Measurements from ENCODE around the gene GYPB. TPM values are rescaled to one million over a fixed set of nuclear protein-coding genes. Genes with fewer than 3 reads are reported as not detected.
"Not testable (repeated sequence)": the region's sequence is repeated elsewhere in the genome, so short reads cannot be mapped to it uniquely, and the experiment has no call there.

Gene GYPB
- total and polyA plus RNA-seq, 7 experiments from 2014 or later: not detected

- H3K4me3 ChIP-seq (ENCODE audit: low read length); H3K9me3 Mint-ChIP-seq; H3K9me3 ChIP-seq (ENCODE audit: control insufficient read depth in 2 of 3, low read length in 3 of 3); H3K36me3 ChIP-seq (ENCODE audit: control insufficient read depth in 2 of 3, insufficient read depth in 3 of 3, low read length in 3 of 3); DNase-seq; H3K27ac Mint-ChIP-seq; H3K27me3 Mint-ChIP-seq; H3K4me3 Mint-ChIP-seq; H3K4me1 ChIP-seq (ENCODE audit: control insufficient read depth in 2 of 2, insufficient read depth in 2 of 2, low read length in 2 of 2); H3K27ac ChIP-seq (ENCODE audit: low read depth, low read length); CTCF ChIA-PET; H3K27me3 ChIP-seq (ENCODE audit: control insufficient read depth in 2 of 2, insufficient read depth in 2 of 2, low read length in 2 of 2); H3K36me3 Mint-ChIP-seq; H3K4me1 Mint-ChIP-seq; intact Hi-C loops (cut with micrococcal nuclease); ATAC-seq; POLR2A ChIA-PET: not testable (repeated sequence)
Observed at GRCh38 chr4:143975527-143975926, 43.7 kb downstream of the GYPB start.

- H3K36me3 Mint-ChIP-seq; DNase-seq; CTCF ChIA-PET; H3K9me3 ChIP-seq (ENCODE audit: control insufficient read depth in 2 of 3, low read length in 3 of 3); H3K9me3 Mint-ChIP-seq; H3K4me1 Mint-ChIP-seq; H3K36me3 ChIP-seq (ENCODE audit: control insufficient read depth in 2 of 3, insufficient read depth in 3 of 3, low read length in 3 of 3); POLR2A ChIA-PET; H3K4me3 Mint-ChIP-seq; H3K4me1 ChIP-seq (ENCODE audit: control insufficient read depth in 2 of 2, insufficient read depth in 2 of 2, low read length in 2 of 2); H3K27me3 ChIP-seq (ENCODE audit: control insufficient read depth in 2 of 2, insufficient read depth in 2 of 2, low read length in 2 of 2); H3K27ac Mint-ChIP-seq; intact Hi-C loops (cut with micrococcal nuclease); ATAC-seq; H3K27ac ChIP-seq (ENCODE audit: low read depth, low read length); H3K27me3 Mint-ChIP-seq; H3K4me3 ChIP-seq (ENCODE audit: low read length): not testable (repeated sequence)
Observed at GRCh38 chr4:143974021-143974420, 45.2 kb downstream of the GYPB start.

- H3K27ac ChIP-seq (ENCODE audit: low read depth, low read length): no peak overlapping the region
- H3K4me1 ChIP-seq (ENCODE audit: control insufficient read depth in 2 of 2, insufficient read depth in 2 of 2, low read length in 2 of 2): no peaks in the 10 kb centered on the region
- H3K36me3 Mint-ChIP-seq: no peaks in the 10 kb centered on the region
- no peak for ATAC-seq
- ChIA-PET POLR2A (no interaction called here), CTCF (no interaction called here)
- H3K4me1 Mint-ChIP-seq: no peaks in the 10 kb centered on the region
- H3K9me3 ChIP-seq (ENCODE audit: control insufficient read depth in 2 of 3, low read length in 3 of 3): no peaks in the 10 kb centered on the region
- H3K4me3 Mint-ChIP-seq: no peak overlapping the region
- no peak overlapping the region for H3K27ac Mint-ChIP-seq
- DNase-seq: no peak
- intact Hi-C loops (cut with micrococcal nuclease): no loop called here
- no peaks in the 10 kb centered on the region for H3K36me3 ChIP-seq (ENCODE audit: control insufficient read depth in 2 of 3, insufficient read depth in 3 of 3, low read length in 3 of 3)
- no peaks in the 10 kb centered on the region for H3K27me3 ChIP-seq (ENCODE audit: control insufficient read depth in 2 of 2, insufficient read depth in 2 of 2, low read length in 2 of 2)
- no peak overlapping the region for H3K4me3 ChIP-seq (ENCODE audit: low read length)
- H3K27me3 Mint-ChIP-seq: peaks cover 0 to 6% (median 0%) of the 10 kb centered on the region in 5 donors
- H3K9me3 Mint-ChIP-seq: no peaks in the 10 kb centered on the region
Observed at GRCh38 chr4:143961075-143961474, 58.1 kb downstream of the GYPB start.

DNA sequence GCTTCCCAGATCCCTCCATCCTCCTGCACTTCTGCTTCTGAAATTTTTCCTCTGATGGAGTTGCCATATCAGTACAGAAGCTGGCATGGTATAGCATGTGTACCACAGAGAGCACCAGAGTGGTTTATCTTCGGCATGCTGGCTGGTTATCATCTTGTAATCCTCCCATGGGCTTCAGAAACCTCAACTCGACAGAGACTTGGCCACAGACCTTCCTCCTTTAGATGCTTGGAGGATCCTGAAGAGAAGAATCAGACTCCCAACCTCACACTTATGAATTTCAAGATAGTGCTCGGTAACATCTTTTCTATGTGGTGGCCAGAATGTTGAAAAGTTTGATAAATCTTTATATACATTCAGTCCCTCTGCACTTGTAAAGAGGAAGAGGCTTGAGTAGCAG lies 63.9 kb downstream of the GYPB start:
- H3K36me3 ChIP-seq (ENCODE audit: control insufficient read depth in 2 of 3, insufficient read depth in 3 of 3, low read length in 3 of 3); H3K4me1 Mint-ChIP-seq; CTCF ChIA-PET; POLR2A ChIA-PET; H3K27ac ChIP-seq (ENCODE audit: low read depth, low read length); H3K4me3 ChIP-seq (ENCODE audit: low read length); H3K27me3 Mint-ChIP-seq; intact Hi-C loops (cut with micrococcal nuclease); H3K4me3 Mint-ChIP-seq; ATAC-seq; H3K27ac Mint-ChIP-seq; H3K4me1 ChIP-seq (ENCODE audit: control insufficient read depth in 2 of 2, insufficient read depth in 2 of 2, low read length in 2 of 2); DNase-seq; H3K27me3 ChIP-seq (ENCODE audit: control insufficient read depth in 2 of 2, insufficient read depth in 2 of 2, low read length in 2 of 2); H3K9me3 ChIP-seq (ENCODE audit: control insufficient read depth in 2 of 3, low read length in 3 of 3): not testable (repeated sequence)
- Mint-ChIP-seq H3K36me3 (peaks cover 0 to 16% (median 0%) of the 10 kb centered on the region in 5 donors), H3K9me3 (peaks cover 0 to 26% (median 14%) of the 10 kb centered on the region in 11 donors)

DNA sequence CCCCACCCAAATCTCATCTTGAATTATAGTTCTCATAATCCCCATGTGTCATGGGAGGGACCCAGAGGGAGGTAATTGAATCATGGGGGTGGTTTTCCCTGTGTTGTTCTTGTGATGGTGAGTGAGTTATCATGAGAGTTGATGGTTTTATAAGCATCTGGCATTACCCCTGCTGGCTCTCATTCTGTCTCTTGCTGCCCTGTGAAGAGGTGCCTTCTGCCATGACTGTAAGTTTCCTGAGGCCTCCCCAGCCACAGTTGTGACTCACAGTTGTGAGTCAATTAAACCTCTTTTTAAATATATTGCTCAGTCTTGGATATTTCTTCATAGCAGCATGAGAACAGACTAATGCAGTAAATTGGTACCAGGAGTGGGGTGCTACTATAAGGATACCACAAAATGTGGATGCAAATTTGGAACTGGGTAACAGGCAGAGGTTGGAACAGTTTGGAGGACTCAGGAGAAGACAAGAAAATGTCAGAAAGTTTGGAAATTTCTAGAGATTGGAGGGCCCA lies 67.7 kb downstream of the GYPB start:
- intact Hi-C loops (cut with micrococcal nuclease); H3K27me3 ChIP-seq (ENCODE audit: control insufficient read depth in 2 of 2, insufficient read depth in 2 of 2, low read length in 2 of 2): not testable (repeated sequence)

DNA sequence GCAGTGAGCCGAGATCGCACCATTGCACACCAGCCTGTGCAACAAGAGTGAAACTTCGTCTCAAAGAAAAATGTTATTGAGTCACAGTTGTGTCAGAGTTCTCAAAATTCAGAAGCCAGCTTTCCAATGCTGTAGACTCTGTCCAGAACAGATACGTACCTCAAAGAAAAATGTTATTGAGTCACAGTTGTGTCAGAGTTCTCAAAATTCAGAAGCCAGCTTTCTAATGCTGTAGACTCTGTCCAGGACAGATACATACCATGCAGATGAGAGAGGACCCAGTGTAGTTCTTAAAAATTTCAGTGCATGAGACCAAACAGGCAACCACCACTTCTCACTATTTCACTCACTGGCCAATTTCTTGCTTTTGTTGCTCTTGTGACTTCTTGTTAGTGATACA lies 68.2 kb downstream of the GYPB start:
- ATAC-seq; DNase-seq; CTCF ChIA-PET; H3K27ac ChIP-seq (ENCODE audit: low read depth, low read length); H3K36me3 ChIP-seq (ENCODE audit: control insufficient read depth in 2 of 3, insufficient read depth in 3 of 3, low read length in 3 of 3); H3K4me1 Mint-ChIP-seq; H3K9me3 ChIP-seq (ENCODE audit: control insufficient read depth in 2 of 3, low read length in 3 of 3); H3K4me3 Mint-ChIP-seq; H3K4me1 ChIP-seq (ENCODE audit: control insufficient read depth in 2 of 2, insufficient read depth in 2 of 2, low read length in 2 of 2); intact Hi-C loops (cut with micrococcal nuclease); H3K4me3 ChIP-seq (ENCODE audit: low read length); H3K27me3 ChIP-seq (ENCODE audit: control insufficient read depth in 2 of 2, insufficient read depth in 2 of 2, low read length in 2 of 2); H3K27ac Mint-ChIP-seq: not testable (repeated sequence)
- POLR2A ChIA-PET: interaction anchor here (0.6 kb wide), 1 partner anchor 174 kb away, joined by 3 read pairs; no protein-coding TSS in a partner anchor
- peaks cover 0 to 17% (median 0%) of the 10 kb centered on the region in 5 donors for H3K36me3 Mint-ChIP-seq
- H3K27me3 Mint-ChIP-seq: peaks cover 0 to 14% (median 3%) of the 10 kb centered on the region in 5 donors
- peaks cover 0 to 32% (median 15%) of the 10 kb centered on the region in 11 donors for H3K9me3 Mint-ChIP-seq

More for the DNA sequence above, 67.7 kb downstream of the GYPB start:
- DNase-seq; ATAC-seq; H3K4me1 Mint-ChIP-seq; H3K4me3 Mint-ChIP-seq; H3K27ac Mint-ChIP-seq; H3K4me3 ChIP-seq (ENCODE audit: low read length); POLR2A ChIA-PET; CTCF ChIA-PET; H3K36me3 ChIP-seq (ENCODE audit: control insufficient read depth in 2 of 3, insufficient read depth in 3 of 3, low read length in 3 of 3); H3K27ac ChIP-seq (ENCODE audit: low read depth, low read length); H3K4me1 ChIP-seq (ENCODE audit: control insufficient read depth in 2 of 2, insufficient read depth in 2 of 2, low read length in 2 of 2); H3K9me3 ChIP-seq (ENCODE audit: control insufficient read depth in 2 of 3, low read length in 3 of 3): not testable (repeated sequence)
- peaks cover 0 to 17% (median 0%) of the 10 kb centered on the region in 5 donors for H3K36me3 Mint-ChIP-seq
- H3K9me3 Mint-ChIP-seq: peaks cover 0 to 32% (median 15%) of the 10 kb centered on the region in 11 donors
- H3K27me3 Mint-ChIP-seq: peaks cover 0 to 14% (median 3%) of the 10 kb centered on the region in 5 donors

GRCh38 chr4:143950185-143950584 lies 69.0 kb downstream of the GYPB start:
- CTCF ChIA-PET; H3K4me3 ChIP-seq (ENCODE audit: low read length); H3K4me1 Mint-ChIP-seq; H3K27ac ChIP-seq (ENCODE audit: low read depth, low read length); H3K9me3 ChIP-seq (ENCODE audit: control insufficient read depth in 2 of 3, low read length in 3 of 3); H3K4me1 ChIP-seq (ENCODE audit: control insufficient read depth in 2 of 2, insufficient read depth in 2 of 2, low read length in 2 of 2); H3K27me3 ChIP-seq (ENCODE audit: control insufficient read depth in 2 of 2, insufficient read depth in 2 of 2, low read length in 2 of 2); H3K27ac Mint-ChIP-seq; DNase-seq; H3K4me3 Mint-ChIP-seq; H3K36me3 ChIP-seq (ENCODE audit: control insufficient read depth in 2 of 3, insufficient read depth in 3 of 3, low read length in 3 of 3); intact Hi-C loops (cut with micrococcal nuclease); ATAC-seq: not testable (repeated sequence)
- Mint-ChIP-seq H3K36me3 (peaks cover 0 to 17% (median 0%) of the 10 kb centered on the region in 5 donors), H3K27me3 (peaks cover 0 to 19% (median 8%) of the 10 kb centered on the region in 5 donors), H3K9me3 (peaks cover 0 to 32% (median 15%) of the 10 kb centered on the region in 11 donors)
- POLR2A ChIA-PET: interaction anchor here (0.6 kb wide), 1 partner anchor 173 kb away, joined by 3 read pairs; no protein-coding TSS in a partner anchor
